Measurements from ENCODE around the gene ATP6AP1. TPM values are rescaled to one million over a fixed set of nuclear protein-coding genes. Genes with fewer than 3 reads are reported as not detected.

Gene ATP6AP1
- total and polyA plus RNA-seq, 9 of the 15 experiments (the other 6 are each of a cell fraction or from before 2014, with no cell fraction given) = 8.3 to 90.5 (median 52.9) TPM

DNA sequence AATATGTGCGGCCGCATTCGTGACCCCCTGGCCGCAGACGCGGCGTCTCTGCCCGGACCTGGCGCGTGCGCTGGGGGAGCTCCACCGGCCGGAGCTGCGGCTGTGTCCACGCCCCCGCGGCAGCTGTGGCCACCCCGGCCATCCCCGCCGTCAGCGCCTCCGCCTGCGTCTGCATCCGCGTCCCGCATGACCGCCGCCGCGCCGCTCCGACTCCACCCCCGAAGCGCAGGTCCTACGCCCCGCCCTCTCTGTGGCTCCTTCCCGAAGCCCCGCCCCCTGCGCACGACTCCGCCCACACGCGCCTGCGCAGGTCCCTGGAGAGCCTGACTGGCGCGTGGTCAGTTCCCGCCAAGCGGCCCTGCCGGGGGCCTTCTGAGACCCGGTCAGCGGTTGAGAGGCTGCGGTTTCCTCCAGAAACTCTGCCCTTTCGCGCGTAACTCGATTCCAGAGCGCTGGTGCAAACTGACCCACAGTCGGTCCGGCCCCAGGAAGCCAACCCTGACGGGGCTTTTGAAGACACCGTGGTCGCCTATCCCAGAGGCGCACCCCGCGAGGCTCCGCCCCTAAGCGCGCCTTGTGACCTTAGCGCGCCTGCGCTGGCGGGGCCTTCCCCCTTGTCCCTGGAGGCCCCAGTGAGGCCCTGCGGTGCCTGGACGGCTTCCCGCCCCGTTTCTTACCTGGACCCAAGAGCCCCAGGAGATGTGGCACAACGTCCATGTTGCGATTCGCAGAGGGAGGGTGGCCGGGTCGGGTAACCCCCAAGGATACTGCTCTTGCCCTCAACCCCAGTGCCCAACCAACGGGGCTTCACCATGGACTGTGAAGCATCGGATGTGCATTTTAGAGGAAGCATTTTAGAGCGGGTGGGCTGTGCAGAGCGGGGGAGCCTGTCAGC is 50.5 kb downstream of the ATP6AP1 start, which contains the start of gene LAGE3 (continued):
- TF ChIP-seq MEIS2 (IDR thresholded peaks at IDR 0.05; ENCODE audit: partially characterized antibody) (peak; percentile 89), ZSCAN29 (IDR thresholded peaks at IDR 0.05) (no peak), ETS2 (tag; IDR thresholded peaks at IDR 0.05; ENCODE audit: borderline replicate concordance, poor library complexity, severe bottlenecking) (no peak), NFIC (IDR thresholded peaks at IDR 0.05) (peak; percentile 49; the same call in 1 of the 2 replicates), ZNF445 (CRISPR knock-in tag; IDR thresholded peaks at IDR 0.05; ENCODE audit: low read depth) (no peak), HDAC3 (IDR thresholded peaks at IDR 0.05; ENCODE audit: borderline replicate concordance, partially characterized antibody) (no peak), SIN3A (IDR thresholded peaks at IDR 0.05; ENCODE audit: borderline replicate concordance in 2 of 2, control insufficient read depth in 1 of 2, low read depth in 2 of 2, low read length in 2 of 2) (peak; percentile 86 to 91; a peak in 3 of 4 replicates), RBM34 (IDR thresholded peaks at IDR 0.05; ENCODE audit: borderline replicate concordance, insufficient read depth, low read length) (no peak), ZNF282 (CRISPR knock-in tag; IDR thresholded peaks at IDR 0.05) (0 out of 2 replicates have a peak, but pooled peaks have one; percentile 58), JUND (IDR thresholded peaks at IDR 0.05; ENCODE audit: borderline replicate concordance, low read depth, low read length) (peak; percentile 19; the same call in 1 of the 2 replicates), JUND (tag; IDR thresholded peaks at IDR 0.05; ENCODE audit: borderline replicate concordance, low read depth, low read length) (no peak), STAG1 (CRISPR knock-in tag; IDR thresholded peaks at IDR 0.05; ENCODE audit: borderline replicate concordance) (no peak), ZNF253 (CRISPR knock-in tag; conservative IDR thresholded peaks at IDR 0.05) (no peak), BRD9 (IDR thresholded peaks at IDR 0.05; ENCODE audit: low read depth, partially characterized antibody) (no peak), ESRRB (CRISPR knock-in tag; IDR thresholded peaks at IDR 0.05; ENCODE audit: borderline replicate concordance) (no peak), KDM2B (CRISPR knock-in tag; IDR thresholded peaks at IDR 0.05) (no peak), ZFPM2 (CRISPR knock-in tag; IDR thresholded peaks at IDR 0.05) (no peak), OTX1 (CRISPR knock-in tag; IDR thresholded peaks at IDR 0.05) (no peak), SREBF1 (IDR thresholded peaks at IDR 0.05; ENCODE audit: borderline replicate concordance, low read depth, low read length) (no peak), GATAD2A (IDR thresholded peaks at IDR 0.05) (no peak), TRIM28 (IDR thresholded peaks at IDR 0.05) (no peak), HDGF (IDR thresholded peaks at IDR 0.05) (no peak), TCF7L2 (IDR thresholded peaks at IDR 0.05; ENCODE audit: low read depth, low read length) (no peak)
- TF ChIP-seq, protein P1, sequence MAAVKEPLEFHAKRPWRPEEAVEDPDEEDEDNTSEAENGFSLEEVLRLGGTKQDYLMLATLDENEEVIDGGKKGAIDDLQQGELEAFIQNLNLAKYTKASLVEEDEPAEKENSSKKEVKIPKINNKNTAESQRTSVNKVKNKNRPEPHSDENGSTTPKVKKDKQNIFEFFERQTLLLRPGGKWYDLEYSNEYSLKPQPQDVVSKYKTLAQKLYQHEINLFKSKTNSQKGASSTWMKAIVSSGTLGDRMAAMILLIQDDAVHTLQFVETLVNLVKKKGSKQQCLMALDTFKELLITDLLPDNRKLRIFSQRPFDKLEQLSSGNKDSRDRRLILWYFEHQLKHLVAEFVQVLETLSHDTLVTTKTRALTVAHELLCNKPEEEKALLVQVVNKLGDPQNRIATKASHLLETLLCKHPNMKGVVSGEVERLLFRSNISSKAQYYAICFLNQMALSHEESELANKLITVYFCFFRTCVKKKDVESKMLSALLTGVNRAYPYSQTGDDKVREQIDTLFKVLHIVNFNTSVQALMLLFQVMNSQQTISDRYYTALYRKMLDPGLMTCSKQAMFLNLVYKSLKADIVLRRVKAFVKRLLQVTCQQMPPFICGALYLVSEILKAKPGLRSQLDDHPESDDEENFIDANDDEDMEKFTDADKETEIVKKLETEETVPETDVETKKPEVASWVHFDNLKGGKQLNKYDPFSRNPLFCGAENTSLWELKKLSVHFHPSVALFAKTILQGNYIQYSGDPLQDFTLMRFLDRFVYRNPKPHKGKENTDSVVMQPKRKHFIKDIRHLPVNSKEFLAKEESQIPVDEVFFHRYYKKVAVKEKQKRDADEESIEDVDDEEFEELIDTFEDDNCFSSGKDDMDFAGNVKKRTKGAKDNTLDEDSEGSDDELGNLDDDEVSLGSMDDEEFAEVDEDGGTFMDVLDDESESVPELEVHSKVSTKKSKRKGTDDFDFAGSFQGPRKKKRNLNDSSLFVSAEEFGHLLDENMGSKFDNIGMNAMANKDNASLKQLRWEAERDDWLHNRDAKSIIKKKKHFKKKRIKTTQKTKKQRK (IDR thresholded peaks at IDR 0.05; ENCODE audit: borderline replicate concordance, low read depth, low read length) = no peak
- TF ChIP-seq, protein P2, sequence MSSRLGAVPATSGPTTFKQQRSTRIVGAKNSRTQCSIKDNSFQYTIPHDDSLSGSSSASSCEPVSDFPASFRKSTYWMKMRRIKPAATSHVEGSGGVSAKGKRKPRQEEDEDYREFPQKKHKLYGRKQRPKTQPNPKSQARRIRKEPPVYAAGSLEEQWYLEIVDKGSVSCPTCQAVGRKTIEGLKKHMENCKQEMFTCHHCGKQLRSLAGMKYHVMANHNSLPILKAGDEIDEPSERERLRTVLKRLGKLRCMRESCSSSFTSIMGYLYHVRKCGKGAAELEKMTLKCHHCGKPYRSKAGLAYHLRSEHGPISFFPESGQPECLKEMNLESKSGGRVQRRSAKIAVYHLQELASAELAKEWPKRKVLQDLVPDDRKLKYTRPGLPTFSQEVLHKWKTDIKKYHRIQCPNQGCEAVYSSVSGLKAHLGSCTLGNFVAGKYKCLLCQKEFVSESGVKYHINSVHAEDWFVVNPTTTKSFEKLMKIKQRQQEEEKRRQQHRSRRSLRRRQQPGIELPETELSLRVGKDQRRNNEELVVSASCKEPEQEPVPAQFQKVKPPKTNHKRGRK (tag; IDR thresholded peaks at IDR 0.05) = no peak

Measured in K562 (cell line).